ENCODE data around the gene ISG20L2.
A peak's percentile ranks its signal among the peaks of the same experiment; 100 is the strongest.

ISG20L2 gene

GRCh38 chr1:156689953-156690674 lies 38.5 kb downstream of the ISG20L2 start:
- DNase-seq (ENCODE audit: low spot score) = no peak

GRCh38 chr1:156689035-156689952 lies 39.3 kb downstream of the ISG20L2 start:
- peak; percentile 88 for DNase-seq (ENCODE audit: low spot score)

- DNase-seq (ENCODE audit: low spot score) = no peak
These were observed 44.3 kb downstream of the ISG20L2 start for GRCh38 chr1:156684227-156684782.

- no peak for DNase-seq (ENCODE audit: low spot score)
These were observed 46.2 kb downstream of the ISG20L2 start for GRCh38 chr1:156682166-156682890.

GRCh38 chr1:156681196-156681960 lies 47.2 kb downstream of the ISG20L2 start:
- no peak for DNase-seq (ENCODE audit: low spot score)

GRCh38 chr1:156680056-156680455 lies 48.5 kb downstream of the ISG20L2 start:
- no peak for DNase-seq (ENCODE audit: low spot score)

- peak; percentile 57 for DNase-seq (ENCODE audit: low spot score)
These were observed 50.7 kb downstream of the ISG20L2 start for GRCh38 chr1:156677616-156678596.

- DNase-seq (ENCODE audit: low spot score) = peak; percentile 50
These were observed 51.5 kb downstream of the ISG20L2 start, which contains the start of gene NES for GRCh38 chr1:156676820-156677615. Gene NES, minus strand, starts transcription at chr1:156677407. Its CDS starts 143 bp downstream, at chr1:156677264.

- no peak for DNase-seq (ENCODE audit: low spot score)
These were observed 52.3 kb downstream of the ISG20L2 start for GRCh38 chr1:156676114-156676819.

- no peak for DNase-seq (ENCODE audit: low spot score)
These were observed 53.1 kb downstream of the ISG20L2 start for GRCh38 chr1:156675210-156676113.

GRCh38 chr1:156673387-156674121 lies 55.0 kb downstream of the ISG20L2 start:
- no peak for DNase-seq (ENCODE audit: low spot score)

All from LoVo (cell line).